Measurements from ENCODE around the gene SPCS2. TPM values are rescaled to one million over a fixed set of nuclear protein-coding genes. Genes with fewer than 3 reads are reported as not detected.

SPCS2 gene
- total and polyA plus RNA-seq, 7 donors = 28.8 to 131 (median 46.5) TPM

- no peak overlapping the region for H3K27ac ChIP-seq
- H3K4me1 ChIP-seq = peaks cover 0 to 2% (median 0%) of the 10 kb centered on the region in 4 donors
- H3K27me3 ChIP-seq = no peaks in the 10 kb centered on the region
- WGBS, 2 donors = 92 to 95% methylated on average over 5 of the region's 5 CpGs
- H3K4me3 ChIP-seq = no peak overlapping the region
- TF ChIP-seq EP300 (IDR thresholded peaks at IDR 0.05) = no peak
- TF ChIP-seq POLR2A (IDR thresholded peaks at IDR 0.05) = no peak
- TF ChIP-seq CTCF (IDR thresholded peaks at IDR 0.05) = no peak
- TF ChIP-seq POLR2AphosphoS5 (IDR thresholded peaks at IDR 0.05) = no peak
- DNase-seq = no peak
- H3K36me3 ChIP-seq = peaks cover 0 to 59% (median 1%) of the 10 kb centered on the region in 4 donors
- intact Hi-C loops (cut with DNase I) = no loop called here
- no peaks in the 10 kb centered on the region for H3K9me3 ChIP-seq
Measured at GRCh38 chr11:74942073-74942759, 6.8 kb upstream of the SPCS2 start.

GRCh38 chr11:74948546-74948897 is 544 bp upstream of the SPCS2 start:
- intact Hi-C loops (cut with DNase I) = no loop called here
- Histone ChIP-seq H3K9me3 (no peaks in the 10 kb centered on the region), H3K4me1 (peaks cover 0 to 41% (median 26%) of the 10 kb centered on the region in 4 donors), H3K27me3 (no peaks in the 10 kb centered on the region), H3K36me3 (peaks cover 0 to 16% (median 0%) of the 10 kb centered on the region in 4 donors), H3K4me3 (peak overlapping the region; percentile 70 to 90 (median 76)), H3K27ac (peak overlapping the region; percentile 77 to 86 (median 85))
- DNase-seq = no peak
- WGBS, 2 donors = 0 to 1% methylated on average over 9 of the region's 9 CpGs
- TF ChIP-seq CTCF (IDR thresholded peaks at IDR 0.05) (no peak), POLR2A (IDR thresholded peaks at IDR 0.05) (no peak)

- DNase-seq = no peak
- TF ChIP-seq POLR2AphosphoS5 (IDR thresholded peaks at IDR 0.05) = no peak
- TF ChIP-seq CTCF (IDR thresholded peaks at IDR 0.05) = no peak
- no peak for TF ChIP-seq EP300 (IDR thresholded peaks at IDR 0.05)
- no peak for TF ChIP-seq POLR2A (IDR thresholded peaks at IDR 0.05)
- H3K36me3 ChIP-seq = peaks cover 0 to 11% (median 0%) of the 10 kb centered on the region in 4 donors
- H3K9me3 ChIP-seq = no peaks in the 10 kb centered on the region
- peak overlapping the region; percentile 70 to 90 (median 76) for H3K4me3 ChIP-seq
- H3K27ac ChIP-seq = peak overlapping the region; percentile 77 to 86 (median 85)
- H3K27me3 ChIP-seq = no peaks in the 10 kb centered on the region
- intact Hi-C loops (cut with DNase I) = loop anchor here (5.0 kb wide), 1 partner anchor 38 kb away; the partner anchor contains the start of gene NEU3
- 0 to 1% methylated on average over 6 of the region's 6 CpGs for WGBS, 2 donors
- peaks cover 0 to 41% (median 28%) of the 10 kb centered on the region in 4 donors for H3K4me1 ChIP-seq
Measured at GRCh38 chr11:74949753-74950137, 679 bp downstream of the SPCS2 start.

GRCh38 chr11:74950374-74950969 is 1.4 kb downstream of the SPCS2 start:
- H3K9me3 ChIP-seq = no peaks in the 10 kb centered on the region
- H3K27ac ChIP-seq = no peak overlapping the region
- DNase-seq = no peak
- TF ChIP-seq EP300 (IDR thresholded peaks at IDR 0.05) (no peak), CTCF (IDR thresholded peaks at IDR 0.05) (no peak), POLR2AphosphoS5 (IDR thresholded peaks at IDR 0.05) (no peak), POLR2A (IDR thresholded peaks at IDR 0.05) (no peak)
- WGBS, 2 donors = 73 to 83% methylated on average over 2 of the region's 2 CpGs
- peaks cover 0 to 41% (median 28%) of the 10 kb centered on the region in 4 donors for H3K4me1 ChIP-seq
- H3K4me3 ChIP-seq = peak overlapping the region in 3 of 4 donors; percentile 73 to 90 (median 78)
- intact Hi-C loops (cut with DNase I) = loop anchor here (5.0 kb wide), 1 partner anchor 37 kb away; the partner anchor contains the start of gene NEU3
- peaks cover 0 to 10% (median 0%) of the 10 kb centered on the region in 4 donors for H3K36me3 ChIP-seq
- H3K27me3 ChIP-seq = no peaks in the 10 kb centered on the region
